Aorta (tissue), 5 donors: Measurements from ENCODE around the gene ILF3. TPM values are rescaled to one million over a fixed set of nuclear protein-coding genes. Genes with fewer than 3 reads are reported as not detected.

Source experiments
- ATAC-seq: fragments of 200-7000 bp; cut with Tn5 transposase; one replicate; pipeline ENCODE4 v1.9.1; 2022; ENCODE audit warnings: moderate library complexity; ENCODE audit not compliant: low FRiP score
- DNase-seq, 2 donors: peaks; one replicate each; pipeline ENCODE4 v3.0.0-alpha.2; 2020
- H3K27ac ChIP-seq, 2 donors: one replicate each; pipeline ENCODE4 v1.5.1; 2013; ENCODE audit warnings: low read length in 2 of 2, mild to moderate bottlenecking in 2 of 2, moderate library complexity in 2 of 2, control low read depth in 1 of 2, inconsistent platforms in 1 of 2, low read depth in 1 of 2
- H3K27me3 ChIP-seq, 2 donors: one replicate each; pipeline ENCODE4 v1.6.1; 2013; ENCODE audit warnings: control low read depth in 1 of 2, low read length in 1 of 2, mild to moderate bottlenecking in 1 of 2, moderate library complexity in 1 of 2; ENCODE audit not compliant: insufficient read depth in 2 of 2, control insufficient read depth in 1 of 2
- H3K36me3 ChIP-seq, 2 donors: one replicate each; pipeline ENCODE4 v1.6.1; 2013; ENCODE audit warnings: control low read depth in 1 of 2, low read length in 1 of 2, mild to moderate bottlenecking in 1 of 2; ENCODE audit not compliant: insufficient read depth in 2 of 2, control insufficient read depth in 1 of 2
- H3K4me1 ChIP-seq, 2 donors: one replicate each; pipeline ENCODE4 v1.6.1; 2013; ENCODE audit warnings: low read length in 2 of 2, control low read depth in 1 of 2, mild to moderate bottlenecking in 1 of 2, moderate library complexity in 1 of 2; ENCODE audit not compliant: insufficient read depth in 2 of 2, control insufficient read depth in 1 of 2
- H3K4me3 ChIP-seq, 2 donors: one replicate each; pipeline ENCODE4 v1.5.1; 2013; ENCODE audit warnings: low read length in 2 of 2, control low read depth in 1 of 2, mild to moderate bottlenecking in 1 of 2
- H3K9me3 ChIP-seq: one replicate; pipeline ENCODE4 v1.6.1; 2013; ENCODE audit warnings: mild to moderate bottlenecking, low read length; ENCODE audit not compliant: control insufficient read depth
- WGBS, 2 donors: extraction: QIAGEN DNeasy Blood & Tissue Kit; methylation state at CpG; one replicate each; pipeline ENCODE4 v1.1.7; 2013; 5-methylcytosine and 5-hydroxymethylcytosine counted together
- intact Hi-C, 2 donors: fragments of 100-400 bp; cut with DNase I; formaldehyde crosslinking; loops; one replicate each; pipeline versions ENCODE4 v1.14.2 to v1.15.0; 2022
- microRNA-seq, 2 donors: library from miRNA; unstranded; fragments of <30 nt; microRNA quantifications; one replicate each; pipeline ENCODE4 v1.2.0, GENCODE V29; 2020
- polyA plus RNA-seq, 2 donors: library from polyadenylated mRNA; stranded (reverse); fragments of 200-250 nt; gene quantifications; one replicate each; pipeline ENCODE4 v1.2.3, GENCODE V29; 2013
- total RNA-seq, 2 donors: library from RNA; stranded (reverse); fragmentation: NEBNext Ultra II Directional; extraction: Animal tissue kit (Norgen Biotek cat#: 25700); gene quantifications; one replicate each; pipeline ENCODE4 v1.2.1, GENCODE V29; 2021
- donor health status: healthy with polysubstance abuse.
- donor health status: Bipolar disorder and iron deficiency.
- donor health status: DM: no; HTN: no; CAD: no.
- donor health status: DM: no; HTN: no; CAD: no.
- donor health status: DM: yes; HTN: yes; CAD: no.

Gene ILF3
- total and polyA plus RNA-seq, 4 donors: 40.2 to 190 (median 139) TPM

DNA sequence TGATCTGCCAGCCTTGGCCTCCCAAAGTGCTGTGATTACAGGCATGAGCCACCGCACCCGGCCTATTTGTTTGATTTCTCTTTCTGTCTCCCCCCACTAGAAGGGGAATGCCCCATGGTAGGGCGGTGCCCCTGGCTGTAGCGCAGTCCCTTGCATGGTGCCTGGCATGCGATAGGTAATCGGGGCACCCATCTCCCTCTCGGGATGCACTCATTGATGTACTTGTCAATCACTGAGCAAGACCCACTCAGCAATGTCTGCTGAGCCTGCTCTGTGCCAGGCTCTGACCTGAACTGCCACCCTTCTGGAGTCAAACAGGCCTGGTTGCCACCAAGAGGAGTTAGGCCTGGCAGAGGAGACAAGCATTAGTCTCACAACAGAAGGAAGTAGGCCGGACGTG, 83.6 kb downstream of the ILF3 start:
- Histone ChIP-seq H3K27me3 (no peaks in the 10 kb centered on the region), H3K27ac (no peak overlapping the region), H3K4me1 (no peaks in the 10 kb centered on the region), H3K9me3 (no peaks in the 10 kb centered on the region), H3K4me3 (no peak overlapping the region), H3K36me3 (no peaks in the 10 kb centered on the region)
- WGBS, 2 donors: 92 to 93% methylated on average over 9 of the region's 9 CpGs
- intact Hi-C loops: no loop called here
- ATAC-seq: no peak
- no peak for DNase-seq

DNA sequence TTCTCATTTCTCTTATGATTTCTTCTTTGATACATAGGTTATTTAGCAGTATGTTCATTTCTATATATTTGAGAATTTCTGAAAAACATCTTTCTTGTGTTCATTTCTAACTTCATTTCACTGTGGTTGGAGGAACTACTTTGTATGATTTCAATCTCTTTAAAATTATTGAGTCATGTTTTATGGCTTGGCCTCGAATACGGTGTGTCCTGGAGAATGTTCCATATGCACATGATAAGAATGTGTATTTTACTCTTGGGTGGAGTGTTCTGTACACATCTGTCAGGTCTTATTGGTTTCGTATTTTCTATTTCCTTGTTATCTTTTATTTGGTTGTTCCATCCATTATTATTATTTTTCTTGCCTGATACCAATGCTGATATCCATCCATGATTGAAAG, 86.7 kb downstream of the ILF3 start:
- 44 to 57% methylated on average over 3 of the region's 3 CpGs for WGBS, 2 donors
- intact Hi-C loops: no loop called here
- no peak overlapping the region for H3K27ac ChIP-seq
- no peak for ATAC-seq
- DNase-seq: no peak
- H3K4me1 ChIP-seq: no peaks in the 10 kb centered on the region
- H3K27me3 ChIP-seq: no peaks in the 10 kb centered on the region
- H3K4me3 ChIP-seq: no peak overlapping the region
- no peaks in the 10 kb centered on the region for H3K9me3 ChIP-seq
- H3K36me3 ChIP-seq: no peaks in the 10 kb centered on the region

Small RNA genes within 50 kb of the gene (microRNA-seq; reads per million reads assigned to microRNA genes)
- 0 reads per million in 2 donors for gene MIR638

Other genes starting within 250 kb of the ILF3 start
- gene PDE4A, start 233.8 kb upstream of the ILF3 start, total RNA-seq: 10 to 100 TPM; 12.3 to 30.2 TPM
- 10 to 100 TPM in 1 of 2 donors, 1 to 10 TPM in 1; 8.6 to 13.6 TPM for gene PDE4A, start 233.8 kb upstream of the ILF3 start, polyA plus RNA-seq
- gene KEAP1, start 151.0 kb upstream of the ILF3 start, total RNA-seq: 10 to 100 TPM; 43.6 to 62.8 TPM
- 10 to 100 TPM; 30.9 to 56.2 TPM for gene KEAP1, start 151.0 kb upstream of the ILF3 start, polyA plus RNA-seq
- under 1 TPM; 0.39 to 0.99 TPM for gene S1PR5, start 136.9 kb upstream of the ILF3 start, total RNA-seq
- gene S1PR5, start 136.9 kb upstream of the ILF3 start, polyA plus RNA-seq: 1 to 10 TPM; 1.3 to 1.6 TPM
- gene ATG4D, start 110.4 kb upstream of the ILF3 start, total RNA-seq: 10 to 100 TPM; 14.0 to 17.2 TPM
- 10 to 100 TPM; 17.7 to 42.6 TPM for gene ATG4D, start 110.4 kb upstream of the ILF3 start, polyA plus RNA-seq
- 10 to 100 TPM; 15.8 to 18.9 TPM for gene KRI1, start 88.3 kb upstream of the ILF3 start, total RNA-seq
- gene KRI1, start 88.3 kb upstream of the ILF3 start, polyA plus RNA-seq: 10 to 100 TPM in 1 of 2 donors, 1 to 10 TPM in 1; 6.4 to 41.0 TPM
- 10 to 100 TPM; 11.8 to 19.2 TPM for gene CDKN2D, start 85.4 kb upstream of the ILF3 start, total RNA-seq
- gene CDKN2D, start 85.4 kb upstream of the ILF3 start, polyA plus RNA-seq: 10 to 100 TPM; 17.9 to 23.0 TPM
- not detected for gene AP1M2, start 67.0 kb upstream of the ILF3 start, total RNA-seq
- 10 to 100 TPM in 1 of 2 donors, under 1 TPM in 1; 0.05 to 15.0 TPM for gene AP1M2, start 67.0 kb upstream of the ILF3 start, polyA plus RNA-seq
- 100 to 1,000 TPM; 158 to 176 TPM for gene SLC44A2, start 28.8 kb upstream of the ILF3 start, total RNA-seq
- gene SLC44A2, start 28.8 kb upstream of the ILF3 start, polyA plus RNA-seq: 100 to 1,000 TPM in 1 of 2 donors, 10 to 100 TPM in 1; 30.9 to 146 TPM
- 10 to 100 TPM; 25.0 to 31.5 TPM for gene QTRT1, start 47.1 kb downstream of the ILF3 start, total RNA-seq
- 100 to 1,000 TPM in 1 of 2 donors, 10 to 100 TPM in 1; 54.2 to 243 TPM for gene QTRT1, start 47.1 kb downstream of the ILF3 start, polyA plus RNA-seq
- gene DNM2, start 63.7 kb downstream of the ILF3 start, total RNA-seq: 100 to 1,000 TPM; 118 to 160 TPM
- gene DNM2, start 63.7 kb downstream of the ILF3 start, polyA plus RNA-seq: 10 to 100 TPM; 51.7 to 89.7 TPM
- 10 to 100 TPM; 14.4 to 17.9 TPM for gene TMED1, start 181.9 kb downstream of the ILF3 start, total RNA-seq
- 10 to 100 TPM; 29.2 to 34.4 TPM for gene TMED1, start 181.9 kb downstream of the ILF3 start, polyA plus RNA-seq
- gene C19orf38, start 194.1 kb downstream of the ILF3 start, total RNA-seq: 1 to 10 TPM; 1.5 to 2.0 TPM
- 1 to 10 TPM in 1 of 2 donors, under 1 TPM in 1; 0.90 to 1.6 TPM for gene C19orf38, start 194.1 kb downstream of the ILF3 start, polyA plus RNA-seq
- 10 to 100 TPM; 27.9 to 41.4 TPM for gene CARM1, start 217.2 kb downstream of the ILF3 start, total RNA-seq
- 10 to 100 TPM; 11.5 to 23.9 TPM for gene CARM1, start 217.2 kb downstream of the ILF3 start, polyA plus RNA-seq